ENCODE measurements around the gene MCF2L.

The MCF2L gene

GRCh38 chr13:113125506-113126264 is 156.7 kb downstream of the MCF2L start:
- DNase-seq (ENCODE audit: low spot score) = no peak

GRCh38 chr13:113126265-113127150 is 157.5 kb downstream of the MCF2L start:
- no peak for DNase-seq (ENCODE audit: low spot score)

DNA sequence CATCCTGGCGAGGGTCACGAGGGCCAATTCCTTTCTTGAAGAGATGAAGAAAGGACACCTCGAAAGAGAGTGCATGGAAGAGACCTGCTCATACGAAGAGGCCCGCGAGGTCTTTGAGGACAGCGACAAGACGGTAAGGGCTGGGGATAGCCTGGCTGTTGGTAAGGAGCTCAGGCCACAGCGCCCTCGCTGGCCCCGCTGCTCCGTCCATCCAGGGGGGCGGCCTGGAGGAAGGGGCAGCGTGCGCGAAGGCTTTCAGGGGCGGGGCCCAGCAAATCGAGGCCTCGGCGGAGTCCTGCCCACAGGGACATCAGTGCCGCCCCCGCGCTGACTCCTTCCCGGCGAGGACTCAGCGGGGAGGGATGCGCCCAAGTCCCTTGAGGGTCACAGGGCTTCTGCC is 160.5 kb downstream of the MCF2L start:
- no peak for DNase-seq (ENCODE audit: low spot score)

- DNase-seq (ENCODE audit: low spot score) = no peak
Measured at GRCh38 chr13:113129921-113130750, 161.1 kb downstream of the MCF2L start.

DNA sequence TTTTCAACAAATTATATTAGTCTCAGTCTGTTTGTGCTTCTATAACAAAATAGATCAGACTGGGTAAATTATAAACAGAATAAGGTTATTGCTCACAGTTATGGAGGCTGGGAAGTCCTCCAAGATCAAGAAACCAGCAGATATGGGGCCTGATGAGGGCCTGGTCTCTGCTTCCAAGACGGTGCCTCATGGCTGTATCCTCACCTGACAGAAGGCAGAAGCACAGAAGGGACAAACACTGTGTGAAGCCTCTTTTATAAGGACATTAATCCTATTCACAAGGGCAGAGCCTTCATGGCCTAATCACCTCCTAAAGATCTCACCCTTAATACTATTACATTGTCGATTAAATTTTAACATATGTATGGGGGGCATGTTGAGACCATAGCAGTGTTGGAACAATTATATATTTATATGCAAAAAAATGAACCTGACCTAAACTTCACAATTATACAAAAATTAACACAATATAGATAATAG is 166.3 kb downstream of the MCF2L start:
- DNase-seq (ENCODE audit: low spot score) = no peak

DNA sequence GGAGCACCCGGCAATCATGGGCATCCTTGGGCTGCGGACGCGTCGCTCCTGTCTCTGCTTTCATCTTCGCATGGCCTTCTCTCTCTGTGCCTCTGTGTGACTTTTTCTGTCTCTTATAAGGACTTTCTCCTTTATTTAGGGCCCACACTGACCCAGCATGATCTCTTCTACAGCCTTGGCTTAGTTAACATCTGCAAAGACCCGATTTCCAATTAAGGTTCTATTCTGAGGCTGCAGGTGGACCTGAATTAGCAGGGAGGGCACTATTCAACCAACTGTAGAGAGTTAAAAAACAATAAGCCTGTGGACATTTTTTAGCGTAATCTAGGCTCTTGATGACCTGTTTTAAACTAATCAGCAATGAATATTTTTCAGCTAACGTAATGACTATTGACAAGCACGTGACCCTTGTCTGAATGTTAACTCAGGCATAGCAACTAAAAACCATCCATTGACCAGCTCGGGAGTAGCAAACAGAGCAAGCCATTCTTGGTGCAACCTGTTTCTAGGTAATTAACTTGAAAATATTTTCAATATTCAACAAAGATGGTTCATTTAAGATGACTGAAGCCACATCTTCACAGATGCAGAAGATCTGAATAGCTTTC is 168.8 kb downstream of the MCF2L start:
- DNase-seq (ENCODE audit: low spot score) = no peak

DNA sequence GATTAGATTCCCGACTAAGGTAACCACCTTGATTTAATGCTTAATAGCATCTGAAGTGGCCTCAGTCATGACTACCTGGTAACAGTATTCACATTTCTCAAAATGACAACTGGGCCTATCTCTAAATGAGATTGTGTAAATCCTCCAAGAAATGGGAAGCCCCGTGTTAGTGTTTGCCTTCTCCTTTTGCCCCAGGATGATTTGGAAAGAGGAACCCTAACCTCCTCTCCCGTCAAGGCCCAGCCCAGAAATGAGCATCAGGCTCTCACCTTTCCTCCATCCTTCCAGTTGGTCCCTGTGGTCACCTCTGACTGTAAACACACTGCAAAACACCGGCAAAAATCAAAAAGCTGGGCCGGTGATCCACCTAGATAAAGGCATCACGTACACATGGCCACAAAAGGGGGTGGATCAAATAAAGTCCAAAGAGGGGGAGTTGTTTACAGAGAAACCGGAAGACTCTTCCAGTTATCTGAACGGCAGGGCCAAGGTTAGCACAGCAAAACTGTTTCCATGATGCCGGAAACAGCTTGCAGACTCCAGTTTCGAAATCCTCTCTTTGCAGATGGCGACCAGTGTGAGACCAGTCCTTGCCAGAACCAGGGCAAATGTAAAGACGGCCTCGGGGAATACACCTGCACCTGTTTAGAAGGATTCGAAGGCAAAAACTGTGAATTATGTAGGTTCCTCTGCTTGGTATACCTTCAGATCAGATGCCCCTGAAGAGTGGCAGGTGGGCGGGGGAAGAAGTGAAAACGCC is 170.0 kb downstream of the MCF2L start:
- no peak for DNase-seq (ENCODE audit: low spot score)

DNA sequence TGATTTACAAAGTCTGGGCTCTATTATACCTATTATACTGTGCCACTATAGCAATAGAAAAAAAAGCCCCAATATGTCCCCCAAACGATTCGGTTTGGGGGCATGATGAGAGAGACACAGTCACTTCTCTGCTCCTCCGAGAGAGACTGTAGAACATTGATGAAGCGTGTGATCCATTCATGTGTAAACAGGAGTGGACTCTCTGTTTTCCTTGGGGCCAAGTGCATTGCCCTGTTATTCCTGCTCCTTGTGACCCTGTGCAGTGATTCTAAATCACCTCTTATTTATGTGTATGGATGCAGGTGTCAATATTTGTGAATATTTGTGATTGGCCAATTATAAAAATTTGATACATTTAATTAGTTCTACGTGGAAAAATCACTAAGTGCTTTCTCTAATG is 170.6 kb downstream of the MCF2L start:
- no peak for DNase-seq (ENCODE audit: low spot score)

DNA sequence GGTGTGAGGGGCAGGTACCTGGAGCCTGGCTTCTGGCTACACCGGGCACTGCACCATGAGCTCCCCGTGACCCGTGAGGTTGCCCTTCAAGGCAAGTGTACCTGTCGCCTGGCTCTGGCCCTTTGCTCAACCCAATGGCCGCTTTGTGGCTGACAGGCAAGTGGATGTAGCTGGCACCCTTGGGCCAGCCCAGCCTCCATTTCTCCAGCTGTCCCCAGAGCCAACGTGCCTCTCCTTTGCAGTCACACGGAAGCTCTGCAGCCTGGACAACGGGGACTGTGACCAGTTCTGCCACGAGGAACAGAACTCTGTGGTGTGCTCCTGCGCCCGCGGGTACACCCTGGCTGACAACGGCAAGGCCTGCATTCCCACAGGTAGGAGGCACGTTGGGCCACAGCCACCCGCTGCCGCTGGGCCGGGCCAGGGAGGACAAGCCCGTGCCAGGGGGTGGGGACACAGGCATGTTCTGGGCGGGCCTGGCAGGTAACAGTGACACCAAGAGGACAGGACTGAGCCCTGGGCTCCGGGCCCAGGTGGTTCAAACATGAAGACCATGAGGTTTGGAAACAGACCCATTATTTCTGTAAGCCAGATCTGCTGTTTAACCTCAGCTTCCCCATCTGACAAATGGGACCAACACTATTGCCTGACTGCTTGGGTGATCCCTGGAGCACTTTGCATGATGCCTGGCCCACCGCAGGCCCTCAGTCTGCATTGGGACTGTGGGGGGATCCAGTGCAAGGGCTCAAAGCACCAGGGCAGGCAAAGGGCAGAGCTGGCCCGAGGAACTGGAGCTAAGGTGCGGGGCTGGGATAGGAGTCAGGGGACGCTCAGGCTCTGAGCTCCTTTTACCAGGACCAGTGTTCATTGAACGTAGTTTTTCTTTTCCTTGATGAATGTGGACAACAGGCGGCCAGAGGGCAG is 171.9 kb downstream of the MCF2L start:
- DNase-seq (ENCODE audit: low spot score) = no peak

DNA sequence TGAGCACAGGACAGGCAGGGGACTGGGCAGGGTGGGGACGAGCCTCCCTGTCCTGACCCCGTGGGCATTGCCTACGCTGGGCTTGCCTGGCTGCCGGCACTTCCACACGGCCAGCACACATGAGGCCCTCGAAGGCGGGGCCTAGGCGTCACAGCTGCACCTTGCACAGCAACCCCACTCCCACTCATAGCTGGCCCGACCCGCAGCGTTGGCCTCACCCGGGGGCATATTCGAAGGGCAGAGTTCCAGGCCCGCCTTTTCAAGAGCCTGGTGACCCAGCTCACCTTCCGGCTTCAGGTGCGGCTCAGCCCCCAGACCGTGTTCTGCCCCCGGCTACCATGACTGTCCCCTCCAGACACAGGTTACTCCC is 172.6 kb downstream of the MCF2L start:
- DNase-seq (ENCODE audit: low spot score) = no peak

DNA sequence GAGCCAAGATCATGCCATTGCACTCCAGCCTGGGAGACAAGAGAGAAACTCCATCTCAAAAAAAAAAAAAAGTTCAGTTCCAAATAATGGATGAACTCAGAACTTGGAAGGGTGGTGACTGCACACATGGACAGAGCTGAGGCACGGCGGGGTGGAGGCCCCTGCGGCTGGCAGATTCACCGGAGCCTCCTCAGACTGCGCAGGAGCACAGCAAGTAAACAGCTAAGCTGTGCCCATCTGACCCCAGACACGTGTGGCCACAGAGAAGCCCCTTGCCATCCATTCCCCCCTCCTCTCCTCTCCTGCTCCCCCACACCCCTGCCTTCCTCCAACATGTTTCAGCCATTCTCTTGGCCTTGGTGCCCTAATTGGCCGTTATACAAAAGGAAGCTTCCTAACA is 173.9 kb downstream of the MCF2L start:
- no peak for DNase-seq (ENCODE audit: low spot score)

- DNase-seq (ENCODE audit: low spot score) = no peak
Measured at GRCh38 chr13:113143466-113144254, 174.6 kb downstream of the MCF2L start.

GRCh38 chr13:113144255-113144629 is 175.2 kb downstream of the MCF2L start:
- no peak for DNase-seq (ENCODE audit: low spot score)

DNA sequence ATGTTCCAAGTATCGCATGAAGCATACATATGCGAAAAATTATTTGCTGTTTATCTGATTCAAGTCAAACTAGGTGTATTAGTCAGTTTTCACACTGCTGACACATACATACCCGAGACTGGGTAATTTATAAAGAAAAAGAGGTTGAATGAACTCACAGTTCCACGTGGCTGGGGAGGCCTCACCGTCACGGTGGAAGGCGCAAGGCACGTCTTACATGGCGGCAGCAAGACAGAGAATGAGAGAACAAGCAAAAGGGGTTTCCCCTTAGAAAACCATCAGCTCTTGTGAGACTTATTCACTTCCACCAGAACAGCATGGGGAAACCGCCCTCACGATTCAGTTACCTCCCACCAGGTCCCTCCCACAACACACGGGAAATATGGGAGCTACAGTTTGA is 176.5 kb downstream of the MCF2L start:
- no peak for DNase-seq (ENCODE audit: low spot score)

DNA sequence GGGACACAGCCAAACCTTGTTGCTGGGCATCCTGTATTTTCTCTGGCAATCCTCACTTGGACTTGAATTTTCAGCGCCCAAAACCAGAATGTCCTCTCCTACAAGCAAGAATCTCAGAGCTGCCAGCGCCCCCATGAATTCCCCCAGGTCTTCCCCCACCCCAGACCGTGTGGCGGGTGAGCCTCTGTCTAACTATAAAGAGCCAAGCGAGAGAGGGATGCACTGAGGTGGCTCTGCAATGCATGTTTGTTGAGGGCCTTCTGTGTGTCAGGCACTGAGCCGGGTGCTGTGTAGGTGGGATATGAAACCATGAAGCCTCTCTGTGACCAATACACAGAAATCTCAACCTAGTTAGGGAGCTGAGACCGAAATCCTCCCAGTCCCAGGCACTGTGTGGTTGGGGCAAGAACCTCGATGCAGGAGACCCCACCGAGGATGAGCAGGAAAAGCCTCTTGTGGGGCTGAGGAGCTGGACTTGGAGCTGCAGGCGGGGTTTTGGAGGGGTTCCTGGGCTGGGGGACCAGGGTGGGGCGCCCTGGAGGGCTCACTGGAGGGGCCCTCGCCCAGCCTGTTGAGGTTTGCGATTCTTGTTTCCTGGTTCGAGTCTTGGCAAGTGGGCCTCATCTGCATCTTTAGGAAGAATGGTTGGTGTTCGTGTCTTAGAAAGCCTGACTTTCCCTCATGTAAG is 177.0 kb downstream of the MCF2L start:
- DNase-seq (ENCODE audit: low spot score) = no peak

- DNase-seq (ENCODE audit: low spot score) = no peak
Measured at GRCh38 chr13:113146750-113147149, 177.7 kb downstream of the MCF2L start.

- DNase-seq (ENCODE audit: low spot score) = no peak
Measured at GRCh38 chr13:113147206-113147605, 178.2 kb downstream of the MCF2L start.

GRCh38 chr13:113148407-113148806 is 179.4 kb downstream of the MCF2L start:
- no peak for DNase-seq (ENCODE audit: low spot score)
